Esophagus mucosa (tissue), 1 donor: ENCODE results near the gene FSHB. TPM values are rescaled to one million over a fixed set of nuclear protein-coding genes. Genes with fewer than 3 reads are reported as not detected.
"Not testable (repeated sequence)": the region's sequence is repeated elsewhere in the genome, so short reads cannot be mapped to it uniquely, and the experiment has no call there.

Experiments used
- ATAC-seq: fragments of 200-7000 bp; cut with Tn5 transposase; one replicate; pipeline ENCODE4 v1.9.1; 2020
- total RNA-seq: library from RNA; stranded (reverse); gene quantifications from one replicate; pipeline ENCODE4 v1.2.4, GENCODE V29; 2023
- donor health status: DM: yes; HTN: yes; CAD: no.

Gene FSHB
- not detected for total RNA-seq

DNA sequence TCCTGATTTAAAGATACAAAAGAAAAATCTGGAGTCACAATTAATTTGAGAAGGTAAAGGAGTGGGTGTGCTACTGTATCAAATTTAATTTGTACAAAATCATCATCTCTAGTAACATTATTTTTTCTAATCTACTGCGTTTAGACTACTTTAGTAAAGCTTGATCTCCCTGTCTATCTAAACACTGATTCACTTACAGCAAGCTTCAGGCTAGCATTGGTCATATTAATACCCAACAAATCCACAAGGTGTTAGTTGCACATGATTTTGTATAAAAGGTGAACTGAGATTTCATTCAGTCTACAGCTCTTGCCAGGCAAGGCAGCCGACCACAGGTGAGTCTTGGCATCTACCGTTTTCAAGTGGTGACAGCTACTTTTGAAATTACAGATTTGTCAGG is at the start of gene FSHB:
Gene FSHB (plus strand): TSS at position 301 of the 400 bp plus-strand sequence. CDS start 889 bp downstream, outside the sequence.
- ATAC-seq = no peak

DNA sequence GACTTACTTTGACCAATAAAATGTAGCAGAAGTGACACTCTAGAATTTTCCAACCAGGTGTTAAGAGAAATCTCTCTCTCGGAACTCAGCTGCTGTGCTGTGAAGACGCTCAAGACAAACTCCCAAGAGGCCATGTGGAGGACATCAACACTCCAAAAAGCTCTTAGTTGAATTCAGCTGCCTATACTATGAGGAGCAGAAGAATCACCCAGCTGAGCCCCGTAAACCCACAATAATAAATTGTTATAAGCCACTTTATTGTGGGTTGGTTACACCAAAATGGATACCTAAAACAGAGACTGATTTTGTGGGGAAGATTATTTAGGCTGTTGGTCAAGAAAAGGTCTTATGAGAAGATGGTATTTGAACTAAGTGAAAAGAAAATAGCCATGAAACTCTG is 44.1 kb upstream of the FSHB start:
- ATAC-seq = no peak

DNA sequence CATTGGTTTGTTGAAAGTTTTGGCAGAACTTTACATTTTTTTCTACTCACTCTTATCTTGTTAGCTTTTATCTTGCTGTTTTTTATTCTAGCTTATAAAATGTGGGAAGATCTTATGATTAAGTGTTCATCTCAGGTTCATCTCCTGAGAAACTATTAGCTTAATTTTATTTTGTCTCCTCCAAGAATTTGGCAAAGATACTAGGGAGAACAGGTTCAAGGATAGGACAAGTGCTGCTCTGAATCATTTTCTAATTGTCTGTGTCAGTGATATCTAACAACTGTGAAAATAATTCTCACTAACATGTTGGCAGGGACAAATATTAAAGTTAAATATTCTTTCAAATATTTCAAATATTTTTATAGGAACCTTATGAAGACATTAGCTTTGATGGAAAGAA is 38.2 kb upstream of the FSHB start:
- no peak for ATAC-seq

DNA sequence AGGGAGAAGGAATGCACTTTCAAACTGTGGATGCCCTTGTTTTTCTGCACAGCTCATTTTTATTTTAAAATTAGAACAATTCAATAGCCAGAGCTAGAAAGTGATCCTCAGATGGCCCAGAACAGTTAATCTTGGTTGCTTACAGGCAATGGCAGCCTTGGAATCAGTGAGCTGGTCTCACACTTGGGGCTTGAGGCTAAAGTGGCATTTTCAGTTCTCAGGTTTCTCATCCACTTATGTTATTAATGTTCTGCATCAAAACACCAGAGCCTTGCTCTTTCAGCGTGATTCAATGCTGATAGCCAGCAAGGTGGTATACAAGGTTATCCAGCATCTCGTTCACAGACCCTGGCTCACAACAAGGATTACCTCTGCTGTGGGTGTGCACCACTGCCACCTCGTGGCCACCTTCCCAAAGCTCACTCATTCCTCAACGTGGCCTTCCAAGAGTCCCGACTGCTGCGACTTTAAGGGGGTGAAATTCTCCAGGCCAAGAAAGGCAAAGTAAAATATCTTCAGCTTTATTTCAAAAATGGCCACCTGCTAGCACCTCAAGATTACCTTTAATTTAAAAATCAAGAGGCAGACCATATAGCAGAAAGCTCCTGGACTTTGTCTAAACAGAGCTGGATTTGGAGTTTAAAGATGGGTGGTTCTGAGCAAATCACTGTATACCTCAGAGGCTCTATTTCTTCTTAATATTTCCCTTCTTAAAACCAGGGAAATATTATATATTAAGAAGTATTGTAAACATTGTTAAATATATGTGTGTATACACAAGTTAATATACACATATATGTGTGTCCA is 34.2 kb upstream of the FSHB start:
- peak; percentile 57 for ATAC-seq

DNA sequence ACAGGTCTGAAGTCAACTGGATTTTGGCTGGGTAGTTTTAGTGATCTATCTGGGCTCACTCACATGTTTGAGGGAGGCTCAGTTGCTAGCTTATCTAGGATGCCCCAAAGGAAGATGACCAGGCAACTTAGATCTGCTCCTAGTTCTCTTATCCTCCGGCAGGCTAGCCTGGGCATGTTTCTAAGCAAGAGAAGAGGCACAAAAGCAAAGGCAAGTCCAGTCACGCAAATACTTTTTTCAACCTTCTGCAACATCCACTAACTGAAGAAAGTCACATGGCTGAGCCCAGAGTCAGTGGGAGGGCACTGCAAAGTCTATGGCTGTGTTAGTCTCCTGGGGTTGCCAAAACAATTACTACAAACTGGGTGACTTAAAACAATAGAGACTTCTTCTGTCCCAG is 32.9 kb upstream of the FSHB start:
- peak; percentile 86 for ATAC-seq

DNA sequence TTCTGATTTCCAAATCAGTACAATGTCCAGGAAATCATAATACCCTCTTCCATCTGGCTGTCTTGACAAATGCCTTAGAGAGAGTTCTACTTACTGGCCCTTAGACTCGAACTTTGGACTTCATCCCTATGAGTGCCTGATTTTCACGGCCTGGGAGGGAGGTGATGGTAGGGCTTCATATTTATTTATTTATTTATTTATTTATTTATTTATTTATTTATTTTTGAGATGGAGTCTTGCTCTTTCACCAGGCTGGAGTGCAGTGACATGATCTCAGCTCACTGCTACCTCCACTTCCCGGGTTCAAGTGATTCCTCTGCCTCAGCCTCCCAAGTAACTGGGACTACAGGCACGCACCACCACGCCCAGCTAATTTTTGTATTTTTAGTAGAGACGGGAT is 27.8 kb upstream of the FSHB start:
- not testable (repeated sequence) for ATAC-seq

DNA sequence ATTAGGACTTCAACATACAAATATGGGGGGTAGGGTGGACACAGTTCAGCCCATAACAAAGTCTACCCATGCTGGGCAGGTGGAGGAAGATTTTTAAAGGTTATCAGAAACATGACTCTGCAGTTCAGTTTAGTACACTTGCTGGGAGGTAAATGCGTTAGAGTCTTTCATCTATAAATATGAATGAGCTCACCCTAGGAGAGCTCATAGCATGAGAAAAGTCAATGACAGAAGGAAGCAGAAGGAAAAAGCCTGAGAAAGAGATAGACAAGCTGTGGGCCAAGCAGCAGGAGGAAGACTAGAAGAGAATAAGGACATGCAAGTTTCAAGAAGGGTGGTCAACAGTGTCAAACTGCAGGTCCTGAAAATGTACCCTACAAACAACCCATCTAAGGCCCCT is 27.0 kb upstream of the FSHB start:
- no peak for ATAC-seq

DNA sequence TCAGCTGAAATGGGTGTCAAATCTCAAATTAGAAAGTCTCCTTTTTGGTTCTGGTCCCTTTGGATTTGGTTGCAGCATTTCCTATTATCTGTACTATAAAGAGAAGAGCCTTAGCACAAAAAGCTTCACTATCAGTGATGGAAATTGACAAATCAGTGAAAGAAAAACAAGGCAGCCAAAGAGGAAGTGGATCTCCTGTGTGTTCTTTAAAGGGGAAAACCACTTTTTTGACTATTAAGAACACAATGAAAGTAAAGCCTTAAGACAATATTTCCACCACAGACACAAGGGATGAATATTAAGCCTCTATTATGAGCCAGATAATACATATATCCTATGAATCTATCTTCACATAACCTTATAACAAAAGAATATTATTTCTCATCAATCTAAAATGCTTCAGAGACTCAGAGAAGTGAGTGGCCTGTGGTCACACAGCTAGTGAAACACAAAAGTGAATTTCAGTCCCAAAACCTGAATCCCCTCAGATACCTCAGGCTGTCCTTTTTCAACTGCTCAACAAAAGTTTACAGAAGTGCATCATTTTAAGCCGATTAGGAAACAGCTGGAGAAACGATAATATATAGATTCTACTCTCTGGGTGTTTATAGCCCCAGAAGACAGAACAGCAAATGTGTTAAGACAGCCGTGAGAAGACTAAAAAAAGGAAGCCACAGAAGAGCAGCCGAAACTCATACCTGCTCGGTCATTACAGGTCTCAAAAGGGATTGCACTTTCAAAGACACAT is 24.4 kb upstream of the FSHB start:
- no peak for ATAC-seq

DNA sequence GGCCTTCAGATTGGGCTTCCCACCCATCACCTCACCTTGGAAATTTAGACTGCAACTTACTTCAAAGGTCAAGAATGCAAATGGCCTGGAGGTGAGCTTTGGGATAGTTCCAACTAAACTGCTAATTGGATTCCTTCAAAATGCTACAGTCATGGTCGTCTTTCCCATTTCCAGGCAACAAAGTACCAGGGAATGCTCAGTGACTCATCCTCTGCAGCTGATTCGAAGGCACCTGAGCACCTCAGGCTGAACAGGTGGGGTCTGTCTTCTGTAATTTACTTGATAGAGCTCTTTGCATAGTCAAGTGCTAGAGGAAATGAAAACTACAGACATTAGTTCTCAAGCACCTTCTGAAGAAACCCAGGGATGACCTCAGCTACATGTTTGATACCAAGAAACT is 20.5 kb upstream of the FSHB start:
- ATAC-seq = no peak

DNA sequence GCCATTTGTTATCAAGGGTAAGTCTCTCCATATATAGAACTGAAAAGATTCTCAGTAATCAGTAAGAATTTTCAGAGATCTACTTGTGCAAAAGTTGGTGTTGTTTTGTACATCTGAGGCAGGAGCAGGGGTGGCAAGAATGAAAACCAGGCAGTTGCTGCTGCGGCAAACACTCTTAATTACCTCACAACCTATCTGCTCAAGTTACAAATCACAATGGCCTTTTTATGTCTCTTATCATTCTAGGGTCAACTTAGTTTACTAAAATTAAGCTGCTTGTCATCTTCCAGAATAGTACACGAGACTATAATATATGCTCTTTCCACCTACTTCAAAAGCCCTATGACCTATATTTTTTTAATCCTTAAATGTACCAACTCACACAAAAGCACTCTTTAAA is 14.3 kb upstream of the FSHB start:
- ATAC-seq = no peak

DNA sequence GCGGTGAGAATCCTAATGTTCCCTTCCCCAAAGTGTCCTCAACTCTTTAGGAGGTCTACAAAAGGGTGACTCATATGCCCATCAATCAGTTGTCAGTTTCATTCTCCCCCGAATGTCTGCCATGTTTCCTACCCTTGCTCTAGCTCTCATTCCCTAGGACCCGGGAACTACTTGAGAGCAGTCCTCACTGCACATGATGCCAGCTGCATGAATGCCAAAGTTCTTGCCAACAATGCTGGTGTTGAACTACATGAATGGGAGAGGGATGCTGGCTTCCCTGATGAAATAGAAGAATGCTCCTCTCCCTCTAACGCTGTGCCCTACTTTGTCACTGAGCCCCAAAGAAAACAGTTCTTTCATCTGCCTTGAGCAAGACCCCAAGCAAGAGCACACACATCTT is 12.5 kb upstream of the FSHB start:
- no peak for ATAC-seq

DNA sequence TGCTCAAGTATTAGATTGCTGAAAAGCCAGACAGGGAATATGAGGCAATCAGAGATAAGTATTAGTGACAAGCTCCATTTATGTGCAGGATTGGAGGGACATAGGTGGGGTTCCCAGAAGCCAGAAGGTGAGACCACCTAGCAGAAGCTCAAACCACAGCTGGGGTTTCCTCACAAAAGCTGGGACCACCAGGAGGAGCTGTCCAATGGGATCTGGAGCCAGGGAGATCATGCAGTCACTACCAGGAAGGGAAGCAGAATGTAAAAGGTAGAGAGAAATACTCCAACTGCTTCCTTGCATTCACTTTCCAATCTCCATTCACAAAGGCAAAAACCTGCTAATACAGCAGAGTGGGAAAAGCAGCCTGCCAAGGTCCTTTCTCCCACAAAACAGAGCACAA is 5.2 kb upstream of the FSHB start:
- no peak for ATAC-seq

DNA sequence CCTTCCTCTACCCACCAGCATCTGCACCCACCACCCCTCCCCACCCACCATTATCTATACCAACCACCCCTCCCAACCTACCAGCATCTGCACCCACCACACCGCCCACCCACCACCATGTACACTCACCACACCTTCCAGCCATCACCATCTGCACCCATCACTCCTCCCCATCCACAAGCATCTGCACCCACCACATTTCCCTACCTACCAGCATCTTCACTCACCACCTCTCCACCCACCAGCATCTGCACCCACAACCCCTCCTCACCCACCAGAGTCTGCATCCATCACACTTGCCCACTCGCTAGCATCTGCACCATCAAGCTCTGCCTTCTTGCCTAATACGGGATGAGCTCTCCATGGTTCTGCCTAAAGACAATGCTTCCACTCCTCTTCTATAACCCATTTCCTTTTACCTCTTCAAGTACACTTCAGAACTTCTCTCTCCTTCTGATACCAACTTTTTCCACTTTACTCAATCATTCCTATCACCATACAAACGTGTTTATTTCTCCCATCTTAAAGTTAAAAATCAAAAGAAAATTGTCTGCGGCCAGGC is 2.4 kb upstream of the FSHB start:
- no peak for ATAC-seq

DNA sequence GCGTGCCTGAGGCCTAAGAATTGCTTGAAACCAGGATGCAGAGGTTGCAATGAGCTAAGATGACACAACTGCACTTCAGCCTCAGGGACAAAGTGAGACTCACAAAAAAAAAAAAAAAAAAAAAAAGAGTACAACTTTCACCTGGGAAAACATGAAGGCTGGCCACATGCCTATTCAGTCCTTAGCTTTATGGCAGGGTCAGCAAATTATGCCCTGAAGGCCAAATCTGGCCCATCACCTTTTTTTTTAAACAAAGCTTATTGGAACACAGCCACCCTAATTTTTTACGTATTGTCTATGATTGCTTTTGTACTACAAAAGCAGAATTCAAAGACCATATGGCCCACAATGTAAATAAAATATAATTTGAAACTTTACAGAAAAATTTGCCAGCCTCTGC is 8.2 kb downstream of the FSHB start:
- no peak for ATAC-seq

DNA sequence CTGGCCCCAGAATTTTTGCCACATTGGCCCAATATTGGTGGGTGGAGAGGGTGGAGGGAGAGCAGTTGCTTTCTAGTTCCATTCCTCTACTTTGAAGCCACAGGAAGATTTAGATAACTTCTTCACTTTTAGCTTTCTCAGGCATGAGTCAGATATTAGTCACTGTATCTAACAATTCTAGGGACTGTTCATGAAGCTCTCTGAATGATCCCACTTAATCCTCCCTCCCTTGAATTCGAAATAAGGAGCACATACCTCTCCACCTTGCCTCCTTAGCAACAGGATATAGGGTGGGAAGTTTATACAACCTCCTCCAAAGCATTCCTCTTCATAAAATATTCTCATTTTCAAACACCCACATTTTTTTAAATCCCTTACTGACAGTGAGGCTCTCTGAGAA is 13.5 kb downstream of the FSHB start:
- peak; percentile 91 for ATAC-seq

DNA sequence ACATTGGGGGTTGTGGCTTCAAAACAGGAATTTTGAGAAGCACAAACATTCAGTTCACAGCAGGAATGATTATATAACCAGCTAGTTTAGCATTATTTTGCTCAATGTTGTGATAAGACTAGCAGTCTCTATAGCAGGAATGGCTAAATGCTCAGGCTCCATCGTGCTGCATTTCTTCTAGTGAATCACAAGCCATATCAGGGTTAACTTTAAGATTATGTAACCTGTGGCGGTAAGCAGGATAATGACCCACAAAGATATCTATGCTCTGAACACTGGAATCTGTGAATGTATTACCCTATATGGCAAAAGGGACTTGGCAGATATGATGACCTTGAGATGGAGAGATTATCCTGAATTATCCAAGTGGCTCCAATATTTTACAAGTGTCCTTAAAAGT is 14.8 kb downstream of the FSHB start:
- no peak for ATAC-seq

DNA sequence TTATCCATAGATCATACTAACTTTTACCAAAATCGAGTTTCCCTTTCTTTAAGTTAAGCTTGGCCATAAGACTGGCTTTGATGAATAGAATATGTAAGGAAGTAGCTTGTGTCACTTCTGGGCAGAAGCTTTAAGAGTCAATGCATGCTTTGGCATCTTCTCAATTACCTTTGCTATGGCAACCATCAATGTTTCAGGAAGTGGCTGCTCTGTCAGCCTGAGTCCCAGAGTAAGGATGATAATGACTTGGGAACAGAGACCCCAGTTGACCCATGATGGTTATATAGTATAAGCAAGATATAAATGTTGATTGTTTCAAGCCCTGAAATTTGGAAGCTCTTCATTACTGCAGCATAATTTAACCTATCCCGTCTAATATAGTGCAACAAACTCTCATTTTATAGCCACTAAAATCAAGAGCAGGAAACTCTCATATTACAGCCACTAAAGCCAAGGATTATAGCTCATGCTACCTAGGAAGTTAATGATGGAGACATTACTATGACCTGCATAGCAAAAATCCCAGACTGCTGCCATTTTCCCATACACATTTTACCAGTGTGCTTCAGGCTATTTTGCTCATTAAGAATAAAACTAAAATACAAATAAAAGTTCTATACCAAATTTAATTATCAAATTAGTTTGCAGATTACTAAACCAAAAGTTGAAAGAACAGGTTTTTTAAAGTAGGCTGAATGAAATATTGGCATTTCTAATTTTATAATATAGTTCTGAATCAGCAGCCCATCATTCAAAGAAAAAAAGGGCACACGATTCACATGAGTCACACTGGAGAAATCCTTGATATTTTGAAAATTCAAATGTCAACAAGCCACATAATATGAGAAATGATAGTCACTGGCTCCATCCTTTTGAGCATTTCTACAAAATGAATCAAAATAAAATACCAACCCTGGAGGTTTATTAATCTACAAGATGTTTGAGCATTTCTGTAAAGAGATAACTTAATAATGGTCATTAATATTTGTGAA is 23.8 kb downstream of the FSHB start:
- ATAC-seq = no peak

DNA sequence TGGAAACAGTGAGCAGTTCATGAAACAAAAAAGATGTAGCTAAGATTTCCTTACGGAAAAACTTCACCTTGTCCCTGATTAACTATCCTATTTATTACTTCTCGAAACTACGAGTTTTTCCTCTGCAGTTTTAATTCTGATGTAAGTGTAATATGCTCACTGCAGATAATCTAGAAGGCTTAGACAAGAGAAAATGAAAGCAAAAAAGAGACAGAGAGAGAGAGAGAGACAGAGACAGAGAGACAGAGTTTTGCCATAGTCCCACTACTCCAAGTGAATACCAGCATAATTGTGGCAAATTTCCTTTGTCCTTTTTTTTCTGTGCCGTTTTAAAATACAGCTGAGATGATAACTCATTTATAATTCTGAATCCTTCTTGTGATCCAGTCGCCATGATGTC is 24.8 kb downstream of the FSHB start:
- ATAC-seq = no peak

DNA sequence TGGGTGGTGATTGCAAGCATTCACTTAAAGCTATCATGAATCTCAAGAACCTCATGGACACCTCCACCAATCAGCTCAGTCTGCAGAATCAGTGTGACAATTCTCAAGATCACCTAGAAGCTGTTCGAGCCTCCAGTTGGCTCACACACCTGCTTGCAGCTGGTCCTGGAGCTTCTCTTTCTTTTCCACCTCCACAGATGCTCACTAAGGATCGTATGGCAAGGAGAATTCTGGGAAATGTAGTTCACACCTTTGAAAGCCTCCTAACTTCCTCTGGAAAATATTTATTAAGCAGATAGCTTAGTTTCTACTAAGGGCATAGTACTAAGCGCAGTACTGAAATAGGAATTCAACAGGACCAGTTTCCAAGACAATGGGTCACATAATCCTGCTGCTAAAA is 26.2 kb downstream of the FSHB start:
- ATAC-seq = no peak

DNA sequence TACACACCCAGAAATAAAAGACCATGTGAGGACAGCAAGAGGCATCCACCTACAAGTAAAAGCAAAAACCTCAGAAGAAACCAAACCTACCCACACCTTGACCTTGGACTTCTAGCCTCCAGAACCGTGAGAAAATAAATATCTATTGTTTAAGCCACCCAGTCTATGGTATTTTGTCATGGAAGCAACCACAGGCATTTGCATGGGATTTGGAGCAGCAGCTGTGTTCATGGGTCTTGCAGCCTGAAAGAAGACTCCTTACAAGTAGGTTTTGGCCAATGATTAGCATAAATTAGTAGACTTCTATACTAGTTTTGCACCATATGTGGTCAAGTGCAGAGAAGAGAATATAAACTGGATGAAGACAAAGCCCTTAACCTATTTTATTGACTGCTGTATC is 27.9 kb downstream of the FSHB start:
- no peak for ATAC-seq

DNA sequence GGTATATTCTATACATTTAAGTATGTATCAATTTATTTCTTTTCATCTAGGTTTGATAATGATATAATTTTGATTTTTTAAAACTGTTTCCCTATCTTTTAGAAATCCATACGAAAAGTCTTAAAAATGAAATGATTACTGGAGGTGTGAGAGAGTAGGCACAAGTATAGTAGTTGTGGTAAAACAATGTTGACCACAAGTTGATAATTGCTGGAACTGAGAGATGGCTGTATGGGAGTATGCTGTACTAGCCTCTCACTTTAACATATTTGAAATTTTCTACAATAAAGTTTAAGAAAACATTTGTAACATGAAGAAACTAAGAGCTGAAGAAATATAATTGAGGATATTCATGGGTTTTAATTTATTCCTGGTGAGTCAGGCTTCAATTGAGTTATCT is 30.0 kb downstream of the FSHB start:
- no peak for ATAC-seq

DNA sequence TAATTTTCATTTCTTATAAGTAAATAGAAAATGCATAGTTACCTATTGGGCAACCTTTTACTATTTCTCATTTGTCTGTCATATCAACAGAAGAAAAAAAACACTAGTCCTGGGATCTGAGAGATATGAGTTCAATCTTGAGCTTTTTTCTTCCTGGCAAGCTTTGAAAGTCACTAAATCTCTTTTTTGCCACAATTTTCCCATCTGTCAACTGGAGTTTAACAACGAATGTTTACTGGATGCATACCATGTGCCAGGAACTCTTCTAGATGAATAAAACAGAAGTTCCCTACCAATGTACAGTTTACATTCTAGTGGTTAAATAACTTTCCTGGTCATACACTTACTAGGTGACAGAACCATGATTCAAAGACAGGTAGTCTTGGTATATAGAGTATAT is 31.0 kb downstream of the FSHB start:
- ATAC-seq = no peak

DNA sequence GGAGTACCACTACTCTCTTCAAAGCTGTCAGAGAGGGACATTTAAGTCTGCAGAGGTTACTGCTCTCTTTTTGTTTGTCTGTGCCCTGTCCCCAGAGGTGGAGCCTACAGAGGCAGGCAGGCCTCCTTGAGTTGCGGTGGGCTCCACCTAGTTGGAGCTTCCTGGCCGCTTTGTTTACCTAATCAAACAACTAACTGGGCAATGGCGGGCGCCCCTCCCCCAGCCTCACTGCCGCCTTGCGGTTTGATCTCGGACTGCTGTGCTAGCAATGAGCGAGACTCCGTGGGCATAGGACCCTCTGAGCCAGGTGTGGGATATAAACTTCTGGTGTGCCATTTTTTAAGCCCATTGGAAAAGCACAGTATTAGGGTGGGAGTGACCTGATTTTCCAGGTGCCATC is 37.8 kb downstream of the FSHB start:
- ATAC-seq = not testable (repeated sequence)
